Astrocyte (in vitro differentiated cells and primary cell): ENCODE data around the gene AARS2. TPM values are rescaled to one million over a fixed set of nuclear protein-coding genes. Genes with fewer than 3 reads are reported as not detected.
"Not testable (repeated sequence)": the region's sequence is repeated elsewhere in the genome, so short reads cannot be mapped to it uniquely, and the experiment has no call there.

Source experiments
- DNase-seq: peaks from one replicate; pipeline ENCODE4 v3.0.0-alpha.2; 2010; ENCODE audit warnings: low read depth
- FAIRE-seq: peaks from 2 replicates; lab custom pipeline; 2011; peaks lifted over from hg19 to GRCh38; lab: Jason Lieb, UNC
- H2AFZ ChIP-seq: 2 replicates; pipeline ENCODE4 v1.6.0; 2012; ENCODE audit warnings: low read depth, low read length, inconsistent platforms
- H3K27ac ChIP-seq: 2 replicates; pipeline ENCODE4 v1.5.1; 2011; ENCODE audit warnings: low read depth, low read length, inconsistent platforms
- H3K27me3 ChIP-seq: 2 replicates; pipeline ENCODE4 v1.6.0; 2011; ENCODE audit warnings: low read length, inconsistent platforms; ENCODE audit not compliant: insufficient read depth
- H3K36me3 ChIP-seq: 2 replicates; pipeline ENCODE4 v1.5.1; 2011; ENCODE audit warnings: low read length, inconsistent platforms; ENCODE audit not compliant: insufficient read depth
- H3K4me1 ChIP-seq: 2 replicates; pipeline ENCODE4 v1.5.1; 2011; ENCODE audit warnings: low read length, inconsistent platforms; ENCODE audit not compliant: insufficient read depth
- H3K4me2 ChIP-seq: 2 replicates; pipeline ENCODE4 v1.6.0; 2012; ENCODE audit warnings: low read length, inconsistent platforms
- H3K4me3 ChIP-seq: 2 replicates; pipeline ENCODE4 v1.5.1; 2011; ENCODE audit warnings: low read depth, mild to moderate bottlenecking, low read length, inconsistent platforms; ENCODE audit not compliant: insufficient read depth
- H3K79me2 ChIP-seq: 2 replicates; pipeline ENCODE4 v1.6.0; 2012; ENCODE audit warnings: mild to moderate bottlenecking, low read length, inconsistent platforms; ENCODE audit not compliant: insufficient read depth
- H3K9ac ChIP-seq: 2 replicates; pipeline ENCODE4 v1.6.0; 2012; ENCODE audit warnings: mild to moderate bottlenecking, low read length, inconsistent platforms
- H3K9me3 ChIP-seq: 2 replicates; pipeline ENCODE4 v1.5.1; 2012; ENCODE audit warnings: low read depth, mild to moderate bottlenecking, low read length, inconsistent platforms; ENCODE audit not compliant: insufficient read depth
- H4K20me1 ChIP-seq: 2 replicates; pipeline ENCODE4 v1.6.0; 2012; ENCODE audit warnings: low read length, inconsistent platforms; ENCODE audit not compliant: insufficient read depth
- H3K27ac Mint-ChIP-seq: one replicate; pipeline ENCODE4 v1.8.0; 2021; ENCODE audit warnings: mild to moderate bottlenecking, mixed read lengths; ENCODE audit not compliant: unreplicated experiment
- H3K27me3 Mint-ChIP-seq: one replicate; pipeline ENCODE4 v1.8.0; 2021; ENCODE audit warnings: low read depth, mixed read lengths; ENCODE audit not compliant: unreplicated experiment
- H3K36me3 Mint-ChIP-seq: one replicate; pipeline ENCODE4 v1.8.0; 2021; ENCODE audit warnings: low read depth, mixed read lengths; ENCODE audit not compliant: unreplicated experiment
- H3K4me1 Mint-ChIP-seq: one replicate; pipeline ENCODE4 v1.8.0; 2021; ENCODE audit warnings: low read depth, mixed read lengths; ENCODE audit not compliant: unreplicated experiment
- H3K4me3 Mint-ChIP-seq: one replicate; pipeline ENCODE4 v1.8.0; 2021; ENCODE audit warnings: mild to moderate bottlenecking, moderate library complexity, mixed read lengths; ENCODE audit not compliant: unreplicated experiment
- H3K9me3 Mint-ChIP-seq: one replicate; pipeline ENCODE4 v1.8.0; 2021; ENCODE audit warnings: mild to moderate bottlenecking, mixed read lengths; ENCODE audit not compliant: unreplicated experiment
- EZH2 ChIP-seq: IDR thresholded peaks from 2 replicates; pipeline ENCODE4 v1.6.1; 2012; ENCODE audit warnings: mild to moderate bottlenecking, low read length, inconsistent platforms; ENCODE audit not compliant: insufficient read depth
- total RNA-seq: library from RNA; stranded (reverse); gene quantifications from 2 replicates; pipeline ENCODE4 v1.2.1, GENCODE V29; 2021
- TF ChIP-seq, protein P1 (sequence below): IDR thresholded peaks from 2 replicates; pipeline ENCODE4 v1.5.1; 2011; ENCODE audit warnings: low read depth, mild to moderate bottlenecking, inconsistent platforms, low read length, moderate library complexity; ENCODE audit not compliant: insufficient read depth

AARS2 gene
- total RNA-seq, 1 donor from 2014 or later = 12.3 TPM

DNA sequence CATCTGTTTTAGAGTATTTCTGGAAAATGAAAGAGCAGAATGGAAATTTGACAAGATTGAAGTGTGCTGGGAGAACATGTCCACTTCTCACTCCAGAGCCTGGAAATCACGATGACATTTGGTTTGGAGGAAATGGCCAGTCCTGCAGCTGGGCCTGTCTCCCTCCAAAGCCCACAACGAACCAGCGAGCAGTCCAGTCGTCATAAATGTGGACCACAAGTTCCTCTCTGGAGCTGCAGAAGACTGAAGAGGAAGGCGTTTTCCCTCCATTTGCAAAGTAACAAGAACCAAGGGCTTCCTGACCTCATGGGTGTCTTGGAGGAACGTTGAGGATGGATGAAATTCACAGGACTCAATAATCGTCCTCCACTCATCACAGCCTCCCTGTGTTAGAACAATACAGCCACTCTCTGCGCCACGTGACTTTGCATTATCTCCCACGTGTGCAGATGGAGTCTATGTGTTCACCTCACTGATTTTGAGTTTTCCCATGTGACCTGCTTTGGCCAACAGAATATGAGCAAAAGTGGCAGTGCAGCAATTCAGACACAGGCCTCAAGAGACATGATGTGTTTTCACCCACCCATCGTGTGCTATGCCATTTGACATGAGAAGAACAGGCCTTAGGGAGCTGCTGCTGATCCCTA, 20.2 kb upstream of the AARS2 start:
- no peak for DNase-seq
- Histone ChIP-seq H3K9ac (no peak overlapping the region), H2AFZ (no peak overlapping the region), H3K4me2 (no peak overlapping the region), H3K4me1 (no peaks in the 10 kb centered on the region), H3K79me2 (no peaks in the 10 kb centered on the region), H3K4me3 (no peak overlapping the region), H3K36me3 (no peaks in the 10 kb centered on the region), H3K27ac (no peak overlapping the region), H3K9me3 (no peaks in the 10 kb centered on the region), H4K20me1 (no peaks in the 10 kb centered on the region), H3K27me3 (peaks cover 26% of the 10 kb centered on the region)
- no peak for FAIRE-seq
- no peaks in the 10 kb centered on the region for H3K36me3 Mint-ChIP-seq
- H3K4me1 Mint-ChIP-seq = no peaks in the 10 kb centered on the region
- no peak overlapping the region for H3K4me3 Mint-ChIP-seq
- TF ChIP-seq EZH2 = no peak
- TF ChIP-seq, protein P1, sequence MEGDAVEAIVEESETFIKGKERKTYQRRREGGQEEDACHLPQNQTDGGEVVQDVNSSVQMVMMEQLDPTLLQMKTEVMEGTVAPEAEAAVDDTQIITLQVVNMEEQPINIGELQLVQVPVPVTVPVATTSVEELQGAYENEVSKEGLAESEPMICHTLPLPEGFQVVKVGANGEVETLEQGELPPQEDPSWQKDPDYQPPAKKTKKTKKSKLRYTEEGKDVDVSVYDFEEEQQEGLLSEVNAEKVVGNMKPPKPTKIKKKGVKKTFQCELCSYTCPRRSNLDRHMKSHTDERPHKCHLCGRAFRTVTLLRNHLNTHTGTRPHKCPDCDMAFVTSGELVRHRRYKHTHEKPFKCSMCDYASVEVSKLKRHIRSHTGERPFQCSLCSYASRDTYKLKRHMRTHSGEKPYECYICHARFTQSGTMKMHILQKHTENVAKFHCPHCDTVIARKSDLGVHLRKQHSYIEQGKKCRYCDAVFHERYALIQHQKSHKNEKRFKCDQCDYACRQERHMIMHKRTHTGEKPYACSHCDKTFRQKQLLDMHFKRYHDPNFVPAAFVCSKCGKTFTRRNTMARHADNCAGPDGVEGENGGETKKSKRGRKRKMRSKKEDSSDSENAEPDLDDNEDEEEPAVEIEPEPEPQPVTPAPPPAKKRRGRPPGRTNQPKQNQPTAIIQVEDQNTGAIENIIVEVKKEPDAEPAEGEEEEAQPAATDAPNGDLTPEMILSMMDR = no peak
- peaks cover 49% of the 10 kb centered on the region for H3K27me3 Mint-ChIP-seq
- H3K27ac Mint-ChIP-seq = no peak overlapping the region
- no peaks in the 10 kb centered on the region for H3K9me3 Mint-ChIP-seq

DNA sequence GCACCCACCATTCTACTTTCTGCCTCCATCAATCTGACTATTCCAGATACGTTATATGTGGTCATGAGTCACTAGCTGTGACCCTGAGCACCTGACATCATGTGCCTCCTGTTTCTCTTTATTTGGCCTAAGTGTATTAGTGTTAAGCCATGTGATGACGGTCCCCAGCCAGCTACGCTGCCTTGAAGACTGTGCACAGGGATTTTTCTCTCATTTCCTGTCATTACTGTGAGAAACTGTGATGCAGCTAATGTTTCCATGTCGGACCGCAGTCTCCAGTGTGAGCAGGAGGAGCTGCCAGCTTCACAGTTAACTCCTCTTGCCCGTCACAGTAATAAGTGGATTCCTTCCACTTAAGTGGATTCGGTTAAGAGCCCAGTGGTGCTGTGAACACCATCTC, 19.4 kb upstream of the AARS2 start:
- H3K27ac Mint-ChIP-seq = no peak overlapping the region
- no peaks in the 10 kb centered on the region for H3K4me1 ChIP-seq
- no peak for TF ChIP-seq EZH2
- TF ChIP-seq, protein P1 = no peak
- H3K4me1 Mint-ChIP-seq = no peaks in the 10 kb centered on the region
- no peak overlapping the region for H3K4me3 Mint-ChIP-seq
- no peak overlapping the region for H3K4me2 ChIP-seq
- no peaks in the 10 kb centered on the region for H3K79me2 ChIP-seq
- FAIRE-seq (no peak), DNase-seq (peak; percentile 27)
- H3K4me3 ChIP-seq = no peak overlapping the region
- H3K36me3 ChIP-seq = no peaks in the 10 kb centered on the region
- peak overlapping the region; percentile 39 for H2AFZ ChIP-seq
- no peaks in the 10 kb centered on the region for H3K9me3 ChIP-seq
- no peak overlapping the region for H3K27ac ChIP-seq
- peaks cover 52% of the 10 kb centered on the region for H3K27me3 Mint-ChIP-seq
- H3K27me3 ChIP-seq = peaks cover 33% of the 10 kb centered on the region
- no peaks in the 10 kb centered on the region for H3K9me3 Mint-ChIP-seq
- H4K20me1 ChIP-seq = no peaks in the 10 kb centered on the region
- no peaks in the 10 kb centered on the region for H3K36me3 Mint-ChIP-seq
- no peak overlapping the region for H3K9ac ChIP-seq

DNA sequence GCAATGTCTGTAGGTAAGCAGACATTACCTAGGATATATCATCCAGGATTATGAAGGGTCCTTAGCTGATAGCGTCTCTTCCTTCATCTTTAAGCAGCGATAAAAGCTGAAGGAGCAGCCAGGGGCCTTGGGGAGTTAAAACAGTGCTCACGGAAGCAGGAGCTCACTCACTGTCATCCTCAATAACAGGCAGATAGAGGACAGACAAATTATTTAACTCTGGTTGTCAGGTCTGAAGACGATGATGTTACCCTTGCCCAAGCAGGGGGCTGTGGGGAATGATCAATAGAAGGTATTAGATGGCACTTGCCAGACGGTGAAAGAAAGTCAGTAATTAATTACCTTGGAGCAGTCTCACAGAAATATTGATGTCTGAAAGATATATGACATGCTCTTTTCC, 16.7 kb upstream of the AARS2 start:
- TF ChIP-seq, protein P1 = no peak
- TF ChIP-seq EZH2 = no peak
- H3K27me3 Mint-ChIP-seq = peaks cover 41% of the 10 kb centered on the region
- H3K27me3 ChIP-seq = peaks cover 42% of the 10 kb centered on the region
- no peaks in the 10 kb centered on the region for H3K79me2 ChIP-seq
- H3K4me2 ChIP-seq = no peak overlapping the region
- H3K4me1 ChIP-seq = no peaks in the 10 kb centered on the region
- H3K36me3 Mint-ChIP-seq = no peaks in the 10 kb centered on the region
- no peak overlapping the region for H3K4me3 Mint-ChIP-seq
- H3K9ac ChIP-seq = no peak overlapping the region
- no peak overlapping the region for H2AFZ ChIP-seq
- H4K20me1 ChIP-seq = no peaks in the 10 kb centered on the region
- no peak for DNase-seq
- H3K27ac Mint-ChIP-seq = no peak overlapping the region
- no peak for FAIRE-seq
- H3K4me1 Mint-ChIP-seq = no peaks in the 10 kb centered on the region
- no peaks in the 10 kb centered on the region for H3K9me3 Mint-ChIP-seq
- no peak overlapping the region for H3K4me3 ChIP-seq
- no peaks in the 10 kb centered on the region for H3K36me3 ChIP-seq
- no peak overlapping the region for H3K27ac ChIP-seq
- H3K9me3 ChIP-seq = no peaks in the 10 kb centered on the region

DNA sequence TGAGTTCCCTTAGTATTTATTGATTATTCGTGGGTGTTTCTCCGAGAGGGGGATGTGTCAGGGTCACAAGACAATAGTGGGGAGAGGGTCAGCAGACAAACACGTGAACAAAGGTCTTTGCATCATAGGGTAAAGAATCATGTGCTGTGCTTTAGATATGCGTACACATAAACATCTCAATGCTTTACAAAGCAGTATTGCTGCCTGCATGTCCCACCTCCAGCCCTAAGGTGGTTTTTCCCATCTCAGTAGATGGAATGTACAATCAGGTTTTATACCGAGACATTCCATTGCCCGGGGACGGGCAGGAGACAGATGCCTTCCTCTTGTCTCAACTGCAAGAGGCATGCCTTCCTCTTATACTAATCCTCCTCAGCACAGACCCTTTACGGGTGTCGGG, 15.1 kb upstream of the AARS2 start:
- not testable (repeated sequence) for H3K4me3 ChIP-seq, H3K4me1 ChIP-seq, H3K9me3 Mint-ChIP-seq, H3K4me1 Mint-ChIP-seq, H4K20me1 ChIP-seq, H2AFZ ChIP-seq, H3K9me3 ChIP-seq, H3K9ac ChIP-seq, H3K27ac ChIP-seq, H3K27ac Mint-ChIP-seq, H3K4me2 ChIP-seq, H3K79me2 ChIP-seq, H3K4me3 Mint-ChIP-seq, DNase-seq, H3K36me3 Mint-ChIP-seq, H3K36me3 ChIP-seq, FAIRE-seq
- peaks cover 32% of the 10 kb centered on the region for H3K27me3 Mint-ChIP-seq
- H3K27me3 ChIP-seq = peaks cover 38% of the 10 kb centered on the region
